ENCODE measurements around the gene EEF1A2.

Gene EEF1A2

DNA sequence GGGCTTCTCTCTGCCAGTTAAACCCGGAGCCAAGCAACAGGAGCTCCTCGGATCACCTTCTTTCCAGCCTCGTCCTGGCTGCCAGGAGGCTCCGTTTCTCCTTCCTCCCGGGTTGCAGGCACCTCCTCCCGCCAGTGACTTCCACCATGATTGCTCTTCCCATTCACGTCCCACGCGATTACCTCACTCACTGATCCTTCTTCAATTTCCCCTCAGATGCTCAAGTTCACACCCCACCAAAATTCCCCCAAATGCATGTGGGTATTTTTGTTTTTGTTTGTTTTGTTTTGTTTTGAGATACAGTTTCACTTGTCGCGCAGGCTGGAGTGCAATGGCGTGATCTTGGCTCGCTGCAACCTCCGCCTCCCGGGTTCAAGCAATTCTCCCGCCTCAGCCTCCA is 51.6 kb downstream of the EEF1A2 start:
- DNase-seq: no peak

DNA sequence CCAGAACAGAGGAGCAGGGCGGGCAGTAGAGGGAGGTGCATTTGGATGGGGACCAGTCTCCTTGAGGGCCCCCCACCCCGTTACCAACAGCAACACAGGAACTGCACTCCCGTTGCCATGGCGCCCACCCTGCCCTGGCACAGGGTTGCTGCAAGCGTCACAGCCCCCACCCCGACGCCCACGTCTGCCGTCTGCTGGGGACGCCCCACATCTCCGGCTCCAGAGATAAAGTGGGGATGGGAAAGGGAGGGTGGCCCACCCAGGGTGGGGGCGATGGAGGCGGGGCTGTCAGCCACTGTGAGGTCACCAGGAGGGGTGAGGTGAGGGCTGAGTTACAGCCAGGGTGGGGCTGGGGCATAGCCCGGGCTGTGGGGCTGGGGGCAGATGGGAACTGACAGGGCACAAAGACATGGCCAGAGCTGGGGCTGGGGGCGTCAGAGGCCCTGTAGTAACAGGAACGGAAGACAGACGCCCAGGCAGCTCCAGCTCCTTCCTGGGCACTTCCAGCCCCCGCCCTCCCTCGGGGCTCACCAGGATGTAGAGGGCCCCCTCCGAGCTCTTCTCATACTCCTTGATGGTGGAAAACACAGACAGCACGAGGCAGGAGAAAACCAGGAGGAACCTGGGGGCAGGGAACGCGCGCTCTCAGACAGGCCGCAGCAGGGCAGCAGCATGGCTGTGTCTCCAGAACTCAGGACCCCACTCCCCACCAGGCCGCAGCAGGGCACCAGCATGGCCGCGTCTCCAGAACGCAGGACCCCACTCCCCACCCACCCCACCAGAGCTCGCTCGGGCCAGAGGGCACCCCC is 52.5 kb downstream of the EEF1A2 start:
- DNase-seq: no peak

DNA sequence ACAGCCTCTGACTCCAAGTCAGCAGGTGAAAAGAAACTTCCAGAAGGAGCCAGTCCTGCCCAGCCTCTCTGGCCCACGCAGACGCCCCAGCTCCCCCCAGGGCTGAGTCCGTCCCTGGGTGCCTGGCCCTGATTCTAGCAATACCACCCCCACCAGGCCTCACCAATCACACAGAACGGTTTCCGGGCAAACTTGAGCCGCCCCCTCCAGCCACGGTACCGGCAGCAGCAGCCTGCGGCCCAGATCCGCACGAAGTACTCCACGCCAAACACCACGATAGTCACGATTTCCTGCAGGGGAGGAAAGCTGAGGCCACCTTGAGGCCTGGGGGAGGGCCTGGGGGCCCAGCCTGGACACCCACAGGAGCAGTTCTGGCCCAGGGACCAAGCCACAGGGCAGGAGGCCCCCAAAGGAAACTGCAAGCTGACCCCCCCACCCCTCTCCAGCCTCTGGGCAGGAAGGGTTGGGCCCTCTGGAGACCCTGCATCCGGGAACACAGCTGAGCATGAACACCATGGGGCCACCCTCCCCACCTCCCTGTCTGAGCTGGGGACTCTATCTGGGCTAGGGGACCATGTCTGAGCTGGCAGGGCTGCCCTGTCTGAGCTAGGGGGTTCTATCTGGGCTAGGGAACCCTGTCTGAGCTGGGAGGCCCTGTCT is 53.7 kb downstream of the EEF1A2 start:
- no peak for DNase-seq

DNA sequence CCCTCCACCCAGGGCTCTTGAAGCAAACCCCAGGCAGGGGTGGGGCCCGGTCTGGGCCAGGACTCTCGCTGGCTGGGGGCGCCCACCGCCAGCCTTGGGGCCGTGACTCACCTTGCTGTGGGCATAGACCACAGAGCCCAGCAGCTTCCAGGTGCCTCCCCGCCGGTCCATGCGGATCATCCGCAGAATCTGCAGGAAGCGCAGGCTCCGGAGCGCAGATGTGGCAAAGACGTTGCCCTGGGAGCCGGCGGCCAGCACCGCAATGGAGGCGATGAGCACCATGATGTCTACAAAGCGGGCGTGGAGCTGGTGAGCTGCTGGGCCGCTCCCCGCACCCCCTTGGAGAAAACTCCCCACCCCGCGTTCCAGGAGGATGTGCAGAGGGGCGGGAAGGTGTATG is 54.3 kb downstream of the EEF1A2 start:
- no peak for DNase-seq

DNA sequence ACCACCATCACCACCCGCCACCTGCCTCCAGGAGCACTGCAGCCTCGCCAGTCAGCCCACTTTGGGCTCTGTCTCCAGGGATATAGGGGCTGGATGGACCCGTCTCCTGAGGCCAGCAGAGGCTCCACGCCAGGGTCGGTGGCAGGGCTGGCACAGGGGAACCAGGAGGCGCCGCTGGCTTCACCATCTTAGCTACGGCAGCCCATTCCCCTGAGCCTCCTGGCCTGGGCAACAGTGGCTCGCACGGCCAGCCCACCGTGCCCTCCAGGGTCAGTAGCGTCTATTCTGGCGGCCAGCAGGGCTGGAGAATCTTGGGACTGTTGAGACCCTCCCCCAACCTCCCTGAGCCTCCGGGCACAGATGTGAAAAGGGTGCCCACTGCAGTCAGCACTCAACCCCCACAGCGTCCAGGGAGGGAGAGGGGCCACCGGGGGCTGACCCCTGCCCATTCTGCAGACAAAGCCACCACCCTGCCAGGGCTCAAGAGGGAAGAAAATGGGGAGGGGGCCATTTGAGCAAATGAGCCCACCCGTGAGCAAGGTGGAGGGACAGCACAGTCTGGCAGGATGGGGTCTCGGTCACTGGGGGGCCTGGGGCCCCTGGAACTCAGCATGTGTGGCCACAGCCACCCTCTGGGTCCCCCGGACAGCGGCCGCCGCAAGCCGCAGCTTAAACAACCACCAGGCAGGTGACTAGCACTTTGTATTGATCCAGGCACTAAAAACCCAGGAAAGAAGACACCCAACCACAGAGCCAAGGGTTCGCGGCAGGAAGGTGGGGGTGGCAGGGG is 55.1 kb downstream of the EEF1A2 start:
- DNase-seq: no peak

DNA sequence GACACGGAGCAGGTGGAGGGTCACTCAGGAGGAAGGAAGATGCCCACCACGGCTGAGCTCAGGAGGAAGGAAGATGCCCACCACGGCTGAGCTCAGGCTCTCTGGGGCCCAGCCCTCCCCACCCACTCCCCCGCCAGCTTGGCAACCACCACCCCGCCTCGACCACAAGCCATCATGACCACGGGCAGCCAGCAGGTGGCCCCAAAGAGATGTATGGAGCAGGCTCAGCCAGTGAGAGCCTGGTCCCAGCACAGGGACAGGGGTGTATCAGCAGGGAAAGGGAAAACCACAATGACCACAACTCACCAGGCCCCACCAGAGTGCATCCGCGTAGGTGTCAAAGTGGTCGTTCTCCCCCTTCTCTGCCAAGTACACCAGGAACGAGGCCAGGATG is 56.8 kb downstream of the EEF1A2 start:
- DNase-seq: no peak

DNA sequence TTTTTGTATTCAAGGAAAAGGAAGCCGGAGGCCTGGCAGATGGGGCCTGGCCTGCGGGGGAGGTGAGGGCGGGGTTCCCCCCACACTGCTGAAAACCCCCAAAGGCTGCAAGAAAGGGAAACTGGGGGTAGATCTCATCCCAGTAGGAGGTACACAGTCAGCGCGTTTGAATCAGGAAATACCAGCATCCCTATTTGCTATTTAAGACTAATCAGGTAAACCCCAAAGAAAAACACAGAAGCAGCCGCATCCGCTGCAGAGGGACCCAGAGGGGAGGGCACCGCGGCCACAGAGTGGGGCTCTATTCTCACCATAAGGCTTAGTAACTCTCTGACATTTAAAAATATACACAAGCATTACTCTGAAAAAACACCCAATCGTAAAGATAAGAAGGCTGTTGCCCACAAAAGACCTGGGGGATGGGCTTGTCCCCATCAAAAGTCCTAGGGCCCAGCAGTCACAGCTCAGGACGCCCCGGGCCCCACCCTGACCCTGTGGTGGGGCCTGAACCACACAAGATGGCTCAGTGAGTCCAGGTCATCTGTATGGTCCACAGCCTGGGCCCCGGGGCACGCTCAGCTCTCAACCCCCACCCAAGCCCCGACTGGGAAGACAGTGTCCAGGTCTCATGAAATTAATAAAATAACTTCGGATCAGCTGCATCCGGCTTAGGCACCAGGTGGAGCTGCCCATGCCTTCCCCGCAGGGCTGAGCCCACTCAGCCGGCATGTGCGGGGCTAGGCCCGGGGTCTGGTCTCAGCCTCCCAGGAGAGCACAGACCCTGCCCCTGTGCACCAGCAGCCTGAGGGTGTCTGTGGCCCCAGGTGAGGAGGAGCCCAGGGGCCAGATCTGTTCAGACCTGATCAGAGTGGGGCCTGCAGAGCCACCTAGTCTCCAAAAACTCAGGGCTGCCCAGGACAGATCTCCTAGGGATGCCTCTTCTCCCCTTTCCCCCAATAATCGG is 57.5 kb downstream of the EEF1A2 start:
- no peak for DNase-seq

DNA sequence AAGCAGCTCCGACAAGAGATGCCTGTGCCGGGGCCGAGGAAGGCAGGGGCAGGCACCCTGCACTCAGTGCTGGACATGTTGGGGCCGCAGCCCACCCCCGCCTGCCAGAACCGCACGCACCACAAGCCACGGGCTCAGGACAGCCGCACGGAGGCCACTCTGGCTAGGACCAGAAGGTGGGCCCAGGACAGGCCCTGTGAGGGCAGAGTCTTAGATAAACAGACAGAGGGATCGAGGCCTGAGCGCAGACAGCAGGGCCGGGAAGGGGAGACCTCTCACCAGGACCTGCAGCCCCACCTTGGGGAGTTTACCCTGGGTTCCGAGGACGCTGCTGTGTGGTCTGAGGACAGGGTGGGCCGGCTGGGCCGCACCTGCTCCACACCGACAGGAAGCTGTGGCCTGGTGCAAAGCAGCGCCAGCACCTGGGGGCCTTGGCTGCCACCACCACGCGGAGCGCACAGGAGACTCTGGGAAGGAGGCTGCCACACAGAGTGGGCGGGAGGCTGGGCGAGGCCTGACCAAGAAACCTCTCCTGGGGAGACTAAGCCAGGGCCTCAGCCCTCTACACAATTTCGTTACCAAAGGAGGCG is 58.4 kb downstream of the EEF1A2 start:
- DNase-seq: no peak

DNA sequence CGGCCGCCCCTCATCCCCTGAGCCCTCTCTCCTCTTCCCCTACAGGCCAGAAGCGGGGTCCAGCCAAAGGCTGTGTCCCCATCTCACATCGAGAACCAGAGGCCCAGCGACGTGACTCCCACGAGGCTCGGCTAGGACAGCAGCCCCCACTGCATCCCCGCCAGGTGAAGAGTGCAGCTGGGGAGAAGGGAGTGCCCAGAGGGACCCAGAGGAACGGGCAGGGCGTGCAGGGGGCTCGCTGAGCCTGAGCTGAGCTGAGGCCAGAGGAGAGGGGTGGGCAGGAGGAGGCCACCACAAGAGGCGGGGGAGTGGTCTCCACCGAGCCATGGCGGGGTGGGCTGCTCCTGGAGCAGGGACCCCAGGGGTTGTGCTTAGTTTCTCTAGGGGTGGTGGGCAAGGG is 59.0 kb downstream of the EEF1A2 start:
- DNase-seq: no peak

DNA sequence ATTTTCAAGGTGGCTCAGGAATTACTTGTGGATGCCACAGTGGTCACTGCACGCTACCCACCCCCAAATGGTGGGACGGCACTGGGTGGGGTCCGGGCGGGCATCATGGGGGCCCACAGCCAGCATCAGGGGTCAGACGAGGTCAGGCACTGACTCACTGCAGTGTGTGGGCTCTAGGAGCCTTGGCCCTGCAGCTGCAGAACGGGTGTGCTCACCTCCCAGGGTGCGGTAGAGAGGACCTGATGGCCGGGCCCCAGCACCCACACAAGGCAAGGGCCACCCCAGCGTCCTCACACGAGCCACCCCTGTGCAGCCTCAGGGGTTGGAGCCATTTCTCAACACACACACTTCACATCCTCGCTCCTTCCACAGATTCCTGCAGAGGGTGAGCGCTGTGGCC is 60.8 kb downstream of the EEF1A2 start:
- no peak for DNase-seq

Measured in NCI-H524 treated with DMSO at 0.1 percent for 48 hours (cell line).